Loucy (cell line): ENCODE results near the gene MACROD2.

Experiments
- H2AFZ ChIP-seq: fragments of 200-600 bp; sonication (generic); 2 replicates; pipeline ENCODE4 v1.6.0; 2016; ENCODE audit warnings: antibody characterized with exemption, mild to moderate bottlenecking, low read length, moderate library complexity
- H3F3A ChIP-seq: fragments of 200-600 bp; 2 replicates; pipeline ENCODE4 v1.6.0; 2016; ENCODE audit warnings: antibody characterized with exemption, low read depth, mild to moderate bottlenecking
- H3K27me3 ChIP-seq: fragments of 200-600 bp; sonication (generic); 2 replicates; pipeline ENCODE4 v1.6.1; 2014; ENCODE audit warnings: low read length, mild to moderate bottlenecking; ENCODE audit not compliant: insufficient read depth, poor library complexity, severe bottlenecking
- H3K36me3 ChIP-seq: fragments of 200-600 bp; sonication (generic); 2 replicates; pipeline ENCODE4 v1.6.1; 2016; ENCODE audit warnings: low read length; ENCODE audit not compliant: insufficient read depth
- H3K4me1 ChIP-seq: fragments of 200-600 bp; sonication (generic); 2 replicates; pipeline ENCODE4 v1.5.1; 2014; ENCODE audit warnings: low read length, mild to moderate bottlenecking; ENCODE audit not compliant: insufficient read depth, poor library complexity, severe bottlenecking
- H3K4me2 ChIP-seq: fragments of 200-600 bp; sonication (generic); 2 replicates; pipeline ENCODE4 v1.6.0; 2014; ENCODE audit warnings: antibody characterized with exemption, low read length, low read depth, mild to moderate bottlenecking; ENCODE audit not compliant: poor library complexity, severe bottlenecking
- H3K4me3 ChIP-seq: fragments of 200-600 bp; sonication (generic); 2 replicates; pipeline ENCODE4 v1.5.1; 2014; ENCODE audit warnings: low read length, mild to moderate bottlenecking, mixed read lengths; ENCODE audit not compliant: poor library complexity, severe bottlenecking
- H3K79me2 ChIP-seq: fragments of 200-600 bp; sonication (generic); 2 replicates; pipeline ENCODE4 v1.6.1; 2014; ENCODE audit warnings: low read length; ENCODE audit not compliant: insufficient read depth
- H3K9ac ChIP-seq: fragments of 200-600 bp; sonication (generic); 2 replicates; pipeline ENCODE4 v1.6.0; 2014; ENCODE audit warnings: mild to moderate bottlenecking, low read depth, low read length, moderate library complexity; ENCODE audit not compliant: poor library complexity, severe bottlenecking
- H3K9me2 ChIP-seq: fragments of 200-600 bp; sonication (generic); replicated peaks from 2 replicates; pipeline ENCODE4 v1.6.1; 2016; ENCODE audit warnings: low read depth, low read length, mixed read lengths
- H3K9me3 ChIP-seq: fragments of 200-600 bp; sonication (generic); 2 replicates; pipeline ENCODE4 v1.6.1; 2014; ENCODE audit warnings: mild to moderate bottlenecking, antibody characterized with exemption, low read length, low read depth; ENCODE audit not compliant: insufficient read depth
- H4K20me1 ChIP-seq: fragments of 200-600 bp; sonication (generic); 2 replicates; pipeline ENCODE4 v1.6.0; 2014; ENCODE audit warnings: antibody characterized with exemption, low read length, mild to moderate bottlenecking; ENCODE audit not compliant: insufficient read depth, poor library complexity, severe bottlenecking
- EZH2phosphoT487 ChIP-seq: fragments of 200-600 bp; IDR thresholded peaks from 2 replicates; pipeline ENCODE4 v1.6.1; 2018; ENCODE audit warnings: antibody characterized with exemption, mild to moderate bottlenecking, moderate library complexity, borderline replicate concordance
- TF ChIP-seq, protein P1 (sequence below): fragments of 200-600 bp; sonication (generic); conservative IDR thresholded peaks from 2 replicates; pipeline ENCODE4 v1.5.1; 2014; ENCODE audit warnings: mild to moderate bottlenecking, antibody characterized with exemption, low read length

MACROD2 gene

DNA sequence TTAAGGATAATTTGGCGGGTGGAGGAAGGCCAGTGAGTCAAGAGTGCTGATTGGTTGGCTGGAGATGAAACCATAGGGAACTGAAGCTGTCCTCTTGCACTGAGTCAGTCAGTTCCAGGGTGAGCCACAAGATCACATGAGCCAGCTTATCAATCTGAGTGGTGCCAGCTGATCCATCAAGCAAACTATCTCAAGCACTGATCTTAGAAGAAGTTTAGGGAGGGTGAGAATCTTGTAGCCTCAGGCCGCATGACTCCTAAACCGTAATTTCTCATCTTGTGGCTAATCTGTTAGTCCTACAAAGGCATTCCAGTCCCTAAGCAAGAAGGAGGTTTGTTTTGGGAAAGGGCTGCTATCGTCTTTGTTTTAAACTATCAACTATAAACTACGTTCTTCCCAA is 1623.6 kb downstream of the MACROD2 start:
- Histone ChIP-seq H2AFZ (no peak overlapping the region), H3K9me2 (no peaks in the 10 kb centered on the region), H3K4me2 (no peak overlapping the region), H3K27me3 (no peaks in the 10 kb centered on the region), H3K9me3 (no peaks in the 10 kb centered on the region), H3K4me1 (no peaks in the 10 kb centered on the region), H3F3A (no peaks in the 10 kb centered on the region), H3K79me2 (no peaks in the 10 kb centered on the region), H3K36me3 (no peaks in the 10 kb centered on the region), H3K4me3 (no peak overlapping the region), H4K20me1 (no peaks in the 10 kb centered on the region), H3K9ac (no peak overlapping the region)
- no peak for TF ChIP-seq EZH2phosphoT487
- TF ChIP-seq, protein P1, sequence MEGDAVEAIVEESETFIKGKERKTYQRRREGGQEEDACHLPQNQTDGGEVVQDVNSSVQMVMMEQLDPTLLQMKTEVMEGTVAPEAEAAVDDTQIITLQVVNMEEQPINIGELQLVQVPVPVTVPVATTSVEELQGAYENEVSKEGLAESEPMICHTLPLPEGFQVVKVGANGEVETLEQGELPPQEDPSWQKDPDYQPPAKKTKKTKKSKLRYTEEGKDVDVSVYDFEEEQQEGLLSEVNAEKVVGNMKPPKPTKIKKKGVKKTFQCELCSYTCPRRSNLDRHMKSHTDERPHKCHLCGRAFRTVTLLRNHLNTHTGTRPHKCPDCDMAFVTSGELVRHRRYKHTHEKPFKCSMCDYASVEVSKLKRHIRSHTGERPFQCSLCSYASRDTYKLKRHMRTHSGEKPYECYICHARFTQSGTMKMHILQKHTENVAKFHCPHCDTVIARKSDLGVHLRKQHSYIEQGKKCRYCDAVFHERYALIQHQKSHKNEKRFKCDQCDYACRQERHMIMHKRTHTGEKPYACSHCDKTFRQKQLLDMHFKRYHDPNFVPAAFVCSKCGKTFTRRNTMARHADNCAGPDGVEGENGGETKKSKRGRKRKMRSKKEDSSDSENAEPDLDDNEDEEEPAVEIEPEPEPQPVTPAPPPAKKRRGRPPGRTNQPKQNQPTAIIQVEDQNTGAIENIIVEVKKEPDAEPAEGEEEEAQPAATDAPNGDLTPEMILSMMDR = no peak

DNA sequence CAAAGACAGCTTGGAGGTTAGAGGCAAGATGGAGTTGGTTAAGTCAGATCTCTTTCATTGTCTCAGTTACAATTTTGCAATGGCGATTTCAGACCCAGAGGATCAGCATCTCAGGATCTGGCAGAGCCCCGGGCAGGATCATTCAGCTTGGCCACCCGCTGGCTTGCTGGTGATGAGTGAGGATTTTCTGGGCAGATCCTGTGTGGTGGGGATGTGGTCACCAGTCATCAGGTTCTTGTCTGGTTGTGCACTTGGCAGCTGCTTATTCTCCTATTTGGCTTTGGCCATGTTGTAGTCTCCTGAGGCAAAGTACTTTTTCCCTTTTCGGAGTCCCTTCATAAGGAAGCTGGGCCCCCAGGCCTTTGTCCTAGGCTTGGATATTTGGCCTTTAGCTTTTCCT is 1624.0 kb downstream of the MACROD2 start:
- Histone ChIP-seq H3K9me3 (no peaks in the 10 kb centered on the region), H2AFZ (no peak overlapping the region), H3K4me1 (no peaks in the 10 kb centered on the region), H3K9me2 (no peaks in the 10 kb centered on the region), H3K9ac (no peak overlapping the region), H3K36me3 (no peaks in the 10 kb centered on the region), H3K4me3 (no peak overlapping the region), H4K20me1 (no peaks in the 10 kb centered on the region), H3K27me3 (no peaks in the 10 kb centered on the region), H3K79me2 (no peaks in the 10 kb centered on the region), H3F3A (no peaks in the 10 kb centered on the region), H3K4me2 (no peak overlapping the region)
- TF ChIP-seq EZH2phosphoT487 = no peak
- TF ChIP-seq, protein P1 = no peak

DNA sequence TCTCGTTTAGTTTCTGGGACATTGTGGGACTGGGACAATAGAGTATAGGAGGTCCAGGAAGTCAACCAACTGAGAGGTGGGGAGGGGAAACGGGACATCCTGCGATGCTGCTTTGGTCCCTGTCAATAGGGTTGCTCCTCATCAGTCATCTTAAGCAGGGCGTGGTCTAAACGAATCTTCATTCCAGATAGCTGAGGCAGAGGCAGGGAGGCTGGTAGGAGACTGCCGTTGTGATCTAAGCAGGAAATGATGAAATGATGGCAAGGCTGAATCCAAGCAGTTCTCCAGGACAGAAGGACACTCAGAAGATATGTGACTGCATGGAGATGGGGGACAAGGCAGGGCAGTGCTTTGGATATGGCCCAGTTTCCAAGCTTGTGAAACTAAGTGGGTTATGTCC is 1624.5 kb downstream of the MACROD2 start:
- H3K4me2 ChIP-seq = no peak overlapping the region
- no peaks in the 10 kb centered on the region for H3K9me3 ChIP-seq
- no peak overlapping the region for H2AFZ ChIP-seq
- TF ChIP-seq, protein P1 = no peak
- no peak for TF ChIP-seq EZH2phosphoT487
- H3K27me3 ChIP-seq = no peaks in the 10 kb centered on the region
- no peaks in the 10 kb centered on the region for H3K4me1 ChIP-seq
- H3K79me2 ChIP-seq = no peaks in the 10 kb centered on the region
- no peaks in the 10 kb centered on the region for H3K9me2 ChIP-seq
- H3F3A ChIP-seq = no peaks in the 10 kb centered on the region
- no peak overlapping the region for H3K4me3 ChIP-seq
- H3K9ac ChIP-seq = no peak overlapping the region
- no peaks in the 10 kb centered on the region for H4K20me1 ChIP-seq
- H3K36me3 ChIP-seq = no peaks in the 10 kb centered on the region
